ENCODE measurements around the gene C9.
"Not testable (repeated sequence)": the region's sequence is repeated elsewhere in the genome, so short reads cannot be mapped to it uniquely, and the experiment has no call there.

Gene C9

GRCh38 chr5:39371367-39371635 is 7.0 kb upstream of the C9 start:
- no peak for DNase-seq (ENCODE audit: low read depth in 2 of 2)

GRCh38 chr5:39370555-39371366 is 6.5 kb upstream of the C9 start:
- no peak for DNase-seq (ENCODE audit: low read depth in 2 of 2)

DNA sequence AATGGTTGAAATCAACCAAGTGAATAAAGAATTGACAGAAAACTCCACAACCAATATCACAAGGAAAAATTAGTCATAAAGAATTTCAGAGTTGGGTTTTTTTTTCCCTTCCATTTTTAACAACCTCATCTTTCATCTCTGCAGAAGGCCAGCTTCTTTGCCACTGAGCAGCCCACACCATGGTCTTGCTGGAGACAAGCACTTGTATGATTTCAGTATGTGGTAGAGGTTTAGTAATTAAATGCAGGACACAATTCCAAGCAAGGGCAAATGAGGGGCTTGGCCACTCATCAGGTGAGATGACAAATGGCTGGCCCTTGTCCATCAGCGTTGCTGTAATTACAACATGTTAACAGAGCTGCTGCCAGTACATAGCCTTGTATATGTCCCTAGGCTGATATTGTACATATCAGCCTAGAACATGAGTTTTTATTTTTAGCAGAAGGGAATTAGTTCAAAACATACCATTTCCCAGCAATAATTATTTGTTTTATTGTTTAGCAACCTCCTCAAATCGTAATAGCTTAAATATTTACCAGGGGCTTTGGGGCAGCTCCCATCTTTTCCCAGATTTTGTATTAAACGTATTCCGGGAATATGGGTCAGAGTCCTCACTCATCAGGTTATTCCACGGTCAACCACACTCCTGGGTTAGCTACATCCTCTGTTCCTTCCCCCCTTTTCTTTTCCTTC is 5.0 kb upstream of the C9 start:
- no peak for DNase-seq (ENCODE audit: low read depth in 2 of 2)

DNA sequence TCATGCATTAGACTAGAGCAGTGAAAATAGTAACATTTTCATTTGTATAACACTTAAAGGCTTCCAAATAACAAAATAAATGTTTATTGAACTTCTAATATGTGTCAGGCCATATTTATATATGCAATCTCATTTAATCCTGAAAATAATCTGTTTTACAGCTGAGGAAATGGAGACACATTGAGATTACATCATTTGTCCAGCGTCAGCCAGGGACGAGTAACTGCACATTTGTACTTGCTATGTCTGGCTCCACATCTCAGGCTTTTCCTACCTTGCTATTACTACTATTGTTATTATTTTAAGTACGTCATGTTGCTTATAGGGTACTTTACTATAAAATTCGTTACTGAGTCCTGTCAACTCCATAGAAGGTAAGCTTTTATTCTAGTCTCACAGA is 3.8 kb upstream of the C9 start:
- DNase-seq (ENCODE audit: low read depth in 2 of 2): no peak

DNA sequence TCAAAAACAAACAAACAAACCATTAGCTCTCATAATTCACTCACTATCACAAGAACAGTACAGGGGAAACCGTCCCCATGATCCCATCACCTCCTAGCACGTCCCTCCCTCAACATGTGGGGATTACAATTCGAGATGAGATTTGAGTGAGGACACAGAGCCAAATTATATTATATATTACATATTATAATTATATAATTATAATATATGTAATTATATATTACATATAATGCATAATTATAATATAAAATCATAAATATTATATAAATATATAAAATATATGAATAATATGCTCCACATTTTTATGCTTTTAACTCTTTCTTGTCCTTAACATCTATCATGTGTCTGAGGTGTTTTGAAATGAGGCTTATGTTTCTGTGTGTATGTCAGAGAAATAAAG is 3.4 kb upstream of the C9 start:
- DNase-seq (ENCODE audit: low read depth in 2 of 2): no peak

- DNase-seq (ENCODE audit: low read depth in 2 of 2): no peak
These were observed 1.1 kb downstream of the C9 start for GRCh38 chr5:39363217-39363616.

DNA sequence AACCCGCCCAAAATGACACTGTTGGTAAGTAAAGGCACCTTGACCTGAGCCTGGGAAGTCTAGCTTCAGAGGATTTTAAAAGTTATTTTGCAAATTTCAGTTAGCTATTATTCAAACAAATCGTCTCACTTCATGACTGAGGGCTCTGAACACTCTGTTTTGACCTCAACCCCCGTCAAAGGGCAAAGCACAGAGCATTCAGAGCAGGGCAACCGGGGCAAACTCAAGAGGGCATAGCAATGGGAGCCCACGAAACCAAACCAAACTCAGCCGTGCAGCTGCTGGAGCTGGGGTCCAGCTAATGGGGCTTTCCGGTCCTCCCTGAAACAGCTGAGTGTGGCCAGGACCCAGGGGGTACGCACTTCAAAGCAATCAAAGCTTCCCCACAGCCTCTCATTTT is 1.6 kb downstream of the C9 start:
- DNase-seq (ENCODE audit: low read depth in 2 of 2): no peak

- no peak for DNase-seq (ENCODE audit: low read depth in 2 of 2)
These were observed 3.0 kb downstream of the C9 start for GRCh38 chr5:39361306-39361705.

- DNase-seq (ENCODE audit: low read depth in 2 of 2): no peak
These were observed 3.7 kb downstream of the C9 start for GRCh38 chr5:39360471-39361111.

GRCh38 chr5:39356263-39356662 is 8.0 kb downstream of the C9 start:
- no peak for DNase-seq (ENCODE audit: low read depth in 2 of 2)

DNA sequence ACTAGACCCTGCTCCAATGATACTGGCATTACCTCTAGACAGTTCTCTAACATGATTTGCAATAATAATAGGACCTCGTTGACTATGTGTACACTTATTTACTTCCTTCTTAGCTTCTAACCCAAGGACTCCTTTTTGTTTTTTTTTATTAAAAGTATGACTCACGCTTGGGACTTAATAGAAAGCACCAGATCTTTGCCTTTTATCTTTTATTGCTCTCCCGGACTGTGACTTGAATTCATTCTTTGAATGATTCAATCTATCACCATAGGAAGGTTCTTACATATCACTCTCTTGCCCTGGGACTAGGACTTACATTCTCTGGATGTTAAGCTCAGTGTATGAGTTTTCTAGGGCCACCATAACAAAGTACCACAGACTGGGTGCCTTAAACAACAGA is 9.0 kb downstream of the C9 start:
- DNase-seq (ENCODE audit: low read depth in 2 of 2): no peak

DNA sequence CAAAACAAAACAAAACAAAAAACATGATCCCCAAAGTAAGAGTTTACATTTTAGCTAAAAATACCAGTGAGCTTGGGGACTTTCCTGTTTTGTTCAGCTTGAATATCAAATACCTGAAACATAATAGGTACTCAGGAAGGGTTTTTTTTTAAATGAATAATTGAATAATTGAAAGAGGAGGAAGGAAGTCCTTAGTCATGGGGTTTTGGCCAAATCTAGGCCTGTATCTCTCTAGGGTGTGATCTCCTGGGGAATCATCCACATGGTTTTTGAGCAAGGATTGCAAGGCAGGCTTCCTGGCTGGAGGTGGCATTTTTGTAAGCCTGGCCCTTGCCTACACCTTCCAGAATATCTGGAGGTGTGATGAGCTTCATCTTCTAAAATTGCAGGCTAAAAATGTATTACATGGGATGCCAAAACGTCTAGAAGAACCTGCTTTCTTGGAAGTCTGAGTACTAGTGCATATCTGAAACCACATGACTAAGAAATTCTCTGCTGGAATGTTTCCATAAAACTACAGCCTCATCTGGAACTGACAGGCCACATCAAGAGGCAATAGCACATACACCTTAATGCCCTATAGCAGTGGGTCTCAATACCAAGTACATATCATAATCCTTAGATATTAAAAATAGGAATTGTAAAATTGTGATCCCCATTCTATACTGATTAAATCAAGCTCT is 10.4 kb downstream of the C9 start:
- no peak for DNase-seq (ENCODE audit: low read depth in 2 of 2)

GRCh38 chr5:39352951-39353350 is 11.3 kb downstream of the C9 start:
- DNase-seq (ENCODE audit: low read depth in 2 of 2): no peak

GRCh38 chr5:39352170-39352569 is 12.1 kb downstream of the C9 start:
- DNase-seq (ENCODE audit: low read depth in 2 of 2): no peak

GRCh38 chr5:39349484-39349883 is 14.8 kb downstream of the C9 start:
- DNase-seq (ENCODE audit: low read depth in 2 of 2): no peak

DNA sequence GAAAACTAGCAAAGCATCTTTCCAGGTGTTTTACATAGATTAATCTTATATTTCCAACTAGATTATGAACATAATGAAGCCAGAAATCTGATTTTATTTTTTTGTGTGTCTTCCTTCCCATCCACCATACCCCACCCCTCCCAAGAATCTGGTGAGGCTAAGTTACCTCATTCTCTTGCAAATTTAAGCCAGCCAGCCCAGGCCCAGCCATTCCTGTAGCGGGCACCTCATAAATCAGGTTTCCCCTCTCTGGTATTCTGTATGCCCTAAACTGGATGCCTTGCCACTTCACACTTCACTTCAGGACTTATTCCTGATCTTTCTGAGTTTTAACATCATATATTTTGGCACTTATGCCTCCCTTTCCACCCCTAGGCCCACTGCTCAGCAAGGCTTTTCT is 21.8 kb downstream of the C9 start:
- no peak for DNase-seq (ENCODE audit: low read depth in 2 of 2)

GRCh38 chr5:39341896-39342295 is 22.4 kb downstream of the C9 start:
- no peak for DNase-seq (ENCODE audit: low read depth in 2 of 2)

GRCh38 chr5:39340506-39340905 is 23.8 kb downstream of the C9 start:
- no peak for DNase-seq (ENCODE audit: low read depth in 2 of 2)

DNA sequence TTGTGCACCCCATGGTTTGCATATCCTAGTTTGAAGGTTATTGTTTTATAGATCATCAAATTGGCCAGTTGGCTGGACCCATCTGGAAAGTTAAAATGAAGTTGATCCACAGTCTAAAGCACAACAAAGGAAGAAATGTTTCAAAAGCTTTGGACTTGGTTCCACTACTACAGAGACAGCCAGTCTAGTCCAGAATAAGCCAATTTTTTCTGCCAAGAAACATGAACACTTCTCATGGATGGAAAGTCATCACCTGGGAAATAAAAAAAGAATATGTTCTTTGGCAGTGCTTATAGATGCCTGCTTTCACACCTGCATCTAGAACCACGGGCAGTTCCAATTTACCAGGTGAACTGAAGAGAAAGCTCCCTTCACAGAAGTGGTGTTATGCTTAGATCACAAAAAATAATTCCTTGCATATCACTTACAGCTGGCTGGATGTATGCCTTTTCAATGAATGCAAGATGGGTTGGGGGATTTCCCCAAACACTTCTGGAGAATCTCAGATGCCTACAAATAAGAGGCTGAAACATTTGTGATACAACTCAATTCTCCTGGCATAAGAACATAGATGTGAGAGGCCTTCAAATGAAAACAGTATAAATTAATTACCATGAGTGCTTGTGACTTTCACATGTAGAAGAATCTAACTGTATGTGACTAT is 26.9 kb downstream of the C9 start:
- DNase-seq (ENCODE audit: low read depth in 2 of 2): no peak

GRCh38 chr5:39334296-39334695 is 30.0 kb downstream of the C9 start:
- DNase-seq (ENCODE audit: low read depth in 2 of 2): not testable (repeated sequence)

DNA sequence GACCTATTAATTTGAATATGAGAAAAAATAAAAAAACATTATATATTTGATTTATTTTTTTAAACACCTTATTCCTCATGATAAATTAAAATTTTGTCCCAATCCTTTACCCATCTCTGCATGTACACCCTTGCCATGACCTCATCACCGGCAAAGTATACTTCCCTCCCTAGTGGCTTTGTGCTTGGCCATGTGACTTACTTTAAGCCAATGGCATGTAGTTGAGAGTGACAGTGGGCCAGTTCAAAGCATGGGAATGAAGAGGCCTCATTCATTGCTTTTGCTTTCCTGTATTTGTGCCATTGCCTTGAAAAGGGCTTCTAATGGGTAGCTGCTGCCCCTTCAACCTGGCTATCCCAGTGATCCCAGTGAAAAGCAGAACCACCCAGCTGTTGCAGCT is 31.2 kb downstream of the C9 start:
- no peak for DNase-seq (ENCODE audit: low read depth in 2 of 2)

DNA sequence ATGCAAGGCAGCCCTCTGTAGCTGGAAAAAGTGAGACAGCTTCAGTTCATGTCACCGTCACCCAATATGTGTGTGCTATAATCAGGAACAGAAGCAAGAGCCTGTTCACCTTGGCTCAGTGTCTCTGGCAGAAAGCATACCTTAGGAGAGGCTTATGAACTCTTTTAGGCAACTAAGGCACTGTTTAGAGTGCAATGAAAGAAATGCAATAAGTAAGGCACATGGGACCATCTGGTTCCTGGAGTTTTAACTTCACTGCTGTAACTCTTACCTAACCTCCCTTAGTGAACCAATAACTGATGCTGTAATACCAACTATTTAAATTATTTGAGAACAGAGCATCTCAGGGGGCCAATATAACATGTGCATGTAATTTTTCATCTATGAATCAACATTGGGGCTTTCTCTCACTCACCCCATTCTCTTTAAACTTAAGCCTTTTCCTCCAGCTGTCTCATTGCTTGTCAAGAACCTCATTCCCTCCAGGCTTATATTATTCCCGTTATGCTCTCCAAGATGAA is 32.4 kb downstream of the C9 start:
- DNase-seq (ENCODE audit: low read depth in 2 of 2): no peak

All from activated CD8-positive, alpha-beta memory T cell treated with anti-CD3 and anti-CD28 coated beads for 4 hours (primary cell).